DMS 273 (cell line): ENCODE data around the gene CD300LF.

ENCODE experiments used
- DNase-seq: peaks from one replicate; lab custom pipeline; 2025; ENCODE audit not compliant: unreplicated experiment; lab: John Stamatoyannopoulos, UW

CD300LF gene

DNA sequence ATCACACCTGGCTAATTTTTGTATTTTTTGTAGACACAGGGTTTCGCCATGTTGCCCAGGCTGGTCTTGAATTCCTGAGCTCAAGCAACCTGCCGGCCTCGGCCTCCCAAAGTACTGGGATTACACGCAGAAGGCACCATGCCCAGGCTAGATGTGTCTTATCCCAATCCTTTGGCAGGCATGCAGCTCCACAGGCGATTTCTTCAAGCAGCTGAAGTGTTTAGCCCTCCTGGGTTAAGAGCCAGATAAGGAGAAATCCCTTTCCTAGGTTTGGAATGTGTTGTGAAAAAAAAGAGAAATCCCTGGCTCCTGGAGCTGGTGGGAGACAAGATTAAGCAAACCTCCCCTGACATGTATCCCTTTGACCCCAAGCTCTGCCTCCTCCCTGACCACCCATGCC is 33.7 kb upstream of the CD300LF start:
- DNase-seq: no peak

- DNase-seq: no peak
Observed at GRCh38 chr17:74745548-74746177, 32.9 kb upstream of the CD300LF start.

- peak; percentile 86 for DNase-seq
Observed at GRCh38 chr17:74744714-74745547, 32.2 kb upstream of the CD300LF start.

GRCh38 chr17:74744349-74744713 is 31.6 kb upstream of the CD300LF start:
- DNase-seq: no peak

DNA sequence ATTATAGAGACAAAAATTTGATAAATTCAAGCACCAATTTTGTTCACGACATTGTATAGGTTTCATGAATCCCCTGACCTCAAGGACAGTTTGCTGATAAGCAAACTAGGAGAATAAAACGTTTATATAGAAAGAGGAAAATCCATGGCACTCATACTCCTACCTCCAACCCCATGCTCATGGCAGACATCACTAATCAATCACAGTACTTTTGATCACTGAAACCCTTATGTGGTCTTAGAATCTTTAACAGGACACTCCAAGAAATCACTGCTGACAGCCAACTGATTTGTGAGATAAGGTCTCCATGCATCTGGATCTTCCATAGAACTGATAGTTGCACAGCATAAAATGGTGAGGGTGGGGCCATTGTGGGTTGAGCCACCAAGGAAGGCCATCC is 31.0 kb upstream of the CD300LF start:
- DNase-seq: no peak

GRCh38 chr17:74742978-74743545 is 30.3 kb upstream of the CD300LF start:
- no peak for DNase-seq

DNA sequence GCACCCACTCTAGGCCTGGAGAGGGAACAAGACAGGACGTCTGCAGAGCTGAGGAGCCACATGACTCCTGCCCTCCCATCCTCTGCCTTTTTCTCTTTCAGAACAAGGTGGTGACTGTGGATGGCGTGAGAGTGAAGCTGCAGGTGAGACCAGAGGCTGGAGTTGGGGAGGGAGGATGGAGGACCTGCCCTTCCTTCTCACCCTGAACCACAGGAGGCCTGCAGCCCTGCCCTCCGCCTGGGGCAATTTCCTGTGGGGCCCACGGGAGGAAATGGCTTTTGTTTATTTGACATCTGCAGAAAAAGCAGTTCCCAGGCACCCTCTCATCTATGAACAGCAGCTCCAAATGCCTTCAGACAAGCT is 29.4 kb upstream of the CD300LF start:
- DNase-seq: no peak

DNA sequence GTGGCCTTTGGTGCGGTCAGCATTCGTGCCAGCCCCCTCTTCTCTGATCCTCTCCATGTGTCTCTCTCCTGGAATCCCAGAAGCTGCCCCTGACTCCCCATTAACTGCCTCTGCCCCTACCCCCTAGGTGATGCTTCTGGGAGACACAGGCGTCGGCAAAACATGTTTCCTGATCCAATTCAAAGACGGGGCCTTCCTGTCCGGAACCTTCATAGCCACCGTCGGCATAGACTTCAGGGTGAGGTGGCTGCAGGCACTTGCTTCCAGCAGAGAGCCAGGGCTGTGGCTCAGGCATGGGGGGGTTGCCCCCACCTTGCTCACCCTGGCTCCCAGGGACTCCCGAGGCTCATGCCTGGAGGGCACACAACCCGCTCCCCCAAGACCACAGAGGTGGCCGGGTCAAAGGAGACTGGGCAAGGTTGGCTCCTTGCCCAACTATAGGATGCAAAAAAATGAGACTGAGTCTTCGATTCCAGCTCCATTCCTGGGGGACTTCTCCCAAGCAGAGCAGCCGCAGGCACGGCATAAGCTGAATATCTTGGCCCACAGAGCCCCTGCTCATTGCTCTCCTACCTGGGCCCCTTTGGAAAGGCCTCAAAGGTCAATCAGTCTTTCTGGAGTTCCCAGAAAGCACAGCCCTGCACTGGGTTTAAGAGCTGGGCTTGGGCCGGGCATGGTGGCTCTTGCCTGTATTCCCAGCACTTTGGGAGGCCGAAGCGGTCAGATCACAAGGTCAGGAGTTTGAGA is 28.1 kb upstream of the CD300LF start:
- DNase-seq: no peak

- no peak for DNase-seq
Observed at GRCh38 chr17:74740173-74740572, 27.4 kb upstream of the CD300LF start.

- no peak for DNase-seq
Observed at GRCh38 chr17:74739227-74739831, 26.6 kb upstream of the CD300LF start.

DNA sequence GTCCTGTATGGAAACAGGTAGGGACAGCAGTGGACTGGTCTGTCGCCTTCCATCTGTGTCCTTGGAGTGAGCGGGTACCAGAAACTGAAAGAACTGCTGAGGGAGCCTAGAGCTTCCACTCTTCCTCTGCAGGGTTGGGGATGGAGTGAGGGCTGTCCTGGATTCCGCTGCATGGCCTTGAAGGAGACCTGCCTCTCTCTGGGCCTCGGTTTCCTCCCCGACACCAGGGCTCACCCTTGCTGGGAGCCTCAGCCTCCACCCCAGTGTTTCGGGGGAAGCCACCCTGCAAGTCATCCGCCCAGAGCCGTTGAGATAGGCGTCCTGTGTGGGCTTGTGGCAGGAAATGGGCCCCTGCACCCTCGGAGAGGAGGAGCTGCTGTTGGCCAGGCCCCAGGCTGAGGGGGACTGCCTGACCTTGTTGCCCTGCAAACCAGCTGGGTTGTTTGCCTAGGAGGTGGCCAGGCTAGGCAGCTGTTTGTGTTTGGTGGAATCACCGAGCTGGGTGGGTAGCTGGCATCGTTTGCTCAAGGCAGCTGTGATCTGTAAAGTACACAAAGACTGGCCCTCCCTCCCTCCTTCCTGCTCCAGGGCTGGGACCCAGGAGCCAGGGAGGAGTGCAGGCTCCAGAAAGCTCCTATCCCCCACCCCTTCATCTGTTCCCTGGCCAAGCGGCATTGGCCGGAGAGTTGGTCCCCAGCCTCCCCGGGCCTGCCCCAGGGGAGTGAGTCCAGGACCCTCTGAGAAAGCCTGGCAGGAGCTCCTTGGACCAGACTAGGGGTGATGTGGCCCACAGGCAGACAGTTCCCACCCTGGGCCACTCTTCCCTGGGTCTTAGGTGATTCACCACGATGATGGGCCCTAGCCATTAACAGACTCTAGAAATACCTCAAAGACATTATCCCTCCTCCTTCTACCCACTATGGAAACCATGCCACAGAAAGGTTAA is 25.6 kb upstream of the CD300LF start:
- peak; percentile 51 for DNase-seq

DNA sequence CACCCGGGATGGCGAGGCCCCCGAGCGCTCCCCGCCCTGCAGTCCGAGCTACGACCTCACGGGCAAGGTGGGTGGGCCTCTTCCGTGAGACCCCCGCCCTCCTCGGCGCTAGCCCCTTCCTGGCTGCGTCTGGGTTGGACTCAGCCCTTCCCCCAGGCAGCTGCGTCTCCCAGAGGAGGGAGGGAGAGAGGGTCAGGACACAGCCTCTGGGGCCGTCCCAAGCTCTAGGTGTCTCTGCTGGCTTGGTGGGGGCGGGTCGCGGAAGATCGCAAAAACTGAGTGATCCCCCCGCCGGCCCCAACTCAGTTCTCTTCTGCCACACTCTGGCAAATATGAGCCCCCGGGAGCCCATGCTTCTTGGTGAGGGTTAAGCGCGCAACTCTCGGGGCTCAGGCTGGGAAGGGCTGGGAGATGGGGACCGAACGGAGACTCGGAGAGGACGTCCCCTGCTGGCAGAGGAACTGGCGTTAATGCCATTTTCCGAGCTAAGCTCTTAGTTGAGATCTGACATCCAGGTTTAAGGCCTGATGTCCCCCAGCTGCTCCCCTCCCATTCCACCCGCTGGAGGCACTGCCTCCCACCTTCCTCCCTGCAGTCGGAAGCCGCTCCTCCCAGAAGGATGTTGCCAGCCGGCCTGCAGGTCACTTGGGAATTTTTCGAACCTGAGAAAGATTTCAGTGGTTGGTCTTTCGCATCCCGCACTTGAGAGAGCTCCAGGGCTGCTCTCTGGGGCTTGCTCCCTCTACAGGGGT is 24.8 kb upstream of the CD300LF start:
- peak; percentile 81 for DNase-seq

DNA sequence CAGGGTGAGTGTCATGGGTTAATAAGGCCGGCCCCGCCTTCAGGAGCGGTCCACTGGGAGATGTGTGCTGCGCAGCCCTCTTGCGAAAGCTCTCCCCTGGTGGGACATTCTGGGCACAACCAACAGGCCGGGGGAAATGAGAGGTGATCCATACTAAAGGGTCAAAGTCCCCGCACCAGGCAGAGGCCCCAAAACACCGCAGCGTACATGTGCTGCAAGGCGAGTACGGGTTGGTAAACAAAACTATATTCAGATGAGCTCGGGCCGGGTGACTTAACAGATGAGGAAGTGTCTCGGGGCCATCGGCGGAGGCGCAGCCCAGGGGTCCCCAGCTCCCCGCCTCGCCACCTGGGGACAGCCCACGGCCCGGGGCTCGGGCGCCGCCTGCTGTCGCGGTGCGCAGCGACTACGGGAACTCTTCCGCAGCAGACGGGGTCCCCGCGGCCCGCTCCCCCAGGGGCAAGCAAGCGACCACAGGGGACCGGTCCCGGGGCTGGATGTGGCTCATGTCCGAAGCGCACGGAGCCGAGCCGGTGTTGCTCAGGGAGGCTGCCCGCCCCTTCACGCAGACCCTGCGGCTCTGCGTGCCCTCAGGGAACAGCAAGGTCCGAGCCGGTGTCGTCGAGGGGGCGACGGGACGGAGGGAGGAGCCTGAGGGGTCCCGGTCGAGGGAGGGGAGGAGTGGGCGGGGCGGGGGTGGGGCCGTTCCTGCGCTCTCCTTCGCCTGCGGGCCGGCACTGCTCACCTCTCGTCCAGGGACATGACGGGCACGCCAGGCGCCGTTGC is 24.0 kb upstream of the CD300LF start, which contains the start of gene RAB37:
Gene RAB37 (plus strand): TSS at position 744 of the 786 bp plus-strand sequence. CDS start 17 bp downstream, at position 761.
- DNase-seq: peak; percentile 76

GRCh38 chr17:74734256-74734655 is 21.5 kb upstream of the CD300LF start:
- DNase-seq: no peak

GRCh38 chr17:74733365-74734122 is 20.8 kb upstream of the CD300LF start:
- no peak for DNase-seq

DNA sequence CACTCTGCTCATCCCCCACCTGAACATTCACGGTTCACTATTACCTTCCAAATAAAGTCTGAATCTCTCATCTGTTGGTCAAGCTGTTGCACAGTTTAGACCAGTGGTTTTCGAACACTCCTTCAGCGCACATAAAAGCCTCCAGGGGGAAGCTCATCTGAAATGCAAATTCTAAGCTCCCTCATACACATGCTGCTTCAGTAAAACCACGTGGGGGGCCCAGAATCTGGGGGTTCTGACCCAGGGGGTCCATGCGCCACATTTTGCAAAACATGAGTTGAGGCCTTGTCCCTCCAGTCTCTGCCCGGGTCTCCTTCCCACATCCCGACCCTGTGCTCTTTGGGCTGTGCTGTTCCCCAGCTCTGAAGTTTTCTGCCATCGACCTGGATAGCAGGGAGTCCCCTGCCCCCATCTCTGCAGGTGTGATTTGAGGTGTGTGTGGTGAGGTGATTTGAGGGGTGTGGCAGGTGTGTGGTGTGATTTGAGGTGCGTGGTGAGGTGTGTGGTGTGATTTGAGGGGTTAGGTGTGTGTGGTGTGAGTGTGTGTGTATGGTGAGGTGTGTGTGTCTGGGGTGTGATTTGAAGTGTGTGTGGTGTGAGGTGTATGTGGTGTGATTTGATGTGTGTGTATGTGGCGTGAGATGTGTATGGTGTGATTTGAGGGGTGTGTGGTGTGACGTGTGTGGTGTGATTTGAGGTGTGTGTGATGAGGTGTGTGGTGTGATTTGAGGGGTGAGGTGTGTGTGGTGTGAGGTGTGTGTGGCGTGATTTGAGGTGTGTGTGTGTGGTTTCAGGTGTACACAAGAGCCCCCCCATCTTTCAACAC is 19.5 kb upstream of the CD300LF start:
- DNase-seq: no peak

DNA sequence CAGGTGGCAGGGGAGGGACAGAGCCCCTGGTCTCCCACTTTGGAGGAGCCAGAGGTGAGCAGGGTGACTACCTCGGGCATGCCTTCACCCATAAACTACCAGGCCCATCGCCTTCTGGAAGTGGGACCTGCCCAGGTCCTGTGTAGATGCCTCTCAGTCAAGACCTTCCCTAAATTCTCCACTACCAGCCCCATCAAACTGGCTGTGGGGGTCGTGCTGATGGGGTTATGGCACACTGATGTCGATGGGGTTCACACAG is 18.6 kb upstream of the CD300LF start:
- DNase-seq: no peak
